GM10248 (cell line): ENCODE measurements around the gene SETBP1.

Source experiments
- CTCF ChIA-PET: fragments of 300-600 bp; sonication (Branson Sonifier 250); formaldehyde crosslinking; extraction: SDS; loops from one replicate; lab custom pipeline; 2021; ENCODE audit warnings: antibody characterized with exemption; lab: Yijun Ruan, JAX
- POLR2A ChIA-PET: fragments of 350-650 bp; sonication (Branson Sonifier 250); formaldehyde crosslinking; extraction: SDS; loops from one replicate; lab custom pipeline; 2020; ENCODE audit warnings: antibody characterized with exemption; lab: Yijun Ruan, JAX
- DNase-seq: peaks from one replicate; pipeline ENCODE4 v3.0.0; 2012; ENCODE audit errors: extremely low spot score
- CTCF ChIP-seq: IDR thresholded peaks from 2 replicates; pipeline ENCODE4 v1.5.1; 2012; ENCODE audit warnings: mild to moderate bottlenecking, low read depth; ENCODE audit errors: extremely low read depth, missing control alignments, control extremely low read depth

SETBP1 gene

GRCh38 chr18:45055811-45056210 is 375.1 kb downstream of the SETBP1 start:
- ChIA-PET CTCF (no interaction called here), POLR2A (no interaction called here)
- no peak for TF ChIP-seq CTCF
- no peak for DNase-seq

GRCh38 chr18:45056926-45057325 is 376.2 kb downstream of the SETBP1 start:
- ChIA-PET CTCF (interaction anchor here (1.0 to 1.5 kb wide), 3 partner anchors 10 to 169 kb away, joined by 3 to 5 read pairs (median 5); no protein-coding TSS in a partner anchor), POLR2A (no interaction called here)
- TF ChIP-seq CTCF: no peak
- DNase-seq: no peak

- ChIA-PET CTCF (interaction anchor here (1.0 to 1.5 kb wide), 2 partner anchors 154 to 170 kb away, joined by 3 to 5 read pairs; no protein-coding TSS in a partner anchor), POLR2A (no interaction called here)
- no peak for DNase-seq
- TF ChIP-seq CTCF: no peak
These were observed 377.4 kb downstream of the SETBP1 start for GRCh38 chr18:45057955-45058600.

GRCh38 chr18:45059695-45060094 is 379.0 kb downstream of the SETBP1 start:
- ChIA-PET CTCF (interaction anchor here (0.9 kb wide), 1 partner anchor 9 kb away, joined by 4 read pairs; no protein-coding TSS in a partner anchor), POLR2A (no interaction called here)
- no peak for DNase-seq
- TF ChIP-seq CTCF: no peak

GRCh38 chr18:45060102-45060501 is 379.4 kb downstream of the SETBP1 start:
- POLR2A ChIA-PET: no interaction called here
- TF ChIP-seq CTCF: no peak
- CTCF ChIA-PET: interaction anchor here (0.9 kb wide), 1 partner anchor 9 kb away, joined by 4 read pairs; no protein-coding TSS in a partner anchor
- no peak for DNase-seq

- CTCF ChIA-PET: interaction anchor here (0.9 kb wide), 1 partner anchor 53 kb away, joined by 3 read pairs; no protein-coding TSS in a partner anchor
- DNase-seq: no peak
These were observed 380.7 kb downstream of the SETBP1 start for GRCh38 chr18:45061359-45061758.

More at GRCh38 chr18:45061359-45061758, 380.7 kb downstream of the SETBP1 start:
- TF ChIP-seq CTCF: no peak
- POLR2A ChIA-PET: no interaction called here
